Activated T-helper 1 cell treated with Interleukin-2 at 50 U/mL for 16 hours (primary cell): ENCODE results near the gene ENOX2.

Experiments
- DNase-seq: peaks from one replicate; pipeline ENCODE4 v3.0.0-alpha.2; 2020; ENCODE audit warnings: low read depth

The ENOX2 gene

GRCh38 chrX:130696542-130696941 lies 206.5 kb downstream of the ENOX2 start:
- no peak for DNase-seq

- DNase-seq = no peak
Observed at GRCh38 chrX:130695931-130696330, 207.1 kb downstream of the ENOX2 start.

- no peak for DNase-seq
Observed at GRCh38 chrX:130694983-130695382, 208.0 kb downstream of the ENOX2 start.

GRCh38 chrX:130691576-130691975 lies 211.4 kb downstream of the ENOX2 start:
- DNase-seq = no peak

- no peak for DNase-seq
Observed at GRCh38 chrX:130688360-130688759, 214.6 kb downstream of the ENOX2 start.

GRCh38 chrX:130682990-130683389 lies 220.0 kb downstream of the ENOX2 start:
- DNase-seq = no peak

- no peak for DNase-seq
Observed at GRCh38 chrX:130680164-130681035, 222.6 kb downstream of the ENOX2 start.

- DNase-seq = no peak
Observed at GRCh38 chrX:130676861-130677260, 226.1 kb downstream of the ENOX2 start.

- no peak for DNase-seq
Observed at GRCh38 chrX:130672214-130672613, 230.8 kb downstream of the ENOX2 start.

- no peak for DNase-seq
Observed at GRCh38 chrX:130669233-130669632, 233.8 kb downstream of the ENOX2 start.

- no peak for DNase-seq
Observed at GRCh38 chrX:130665263-130665662, 237.7 kb downstream of the ENOX2 start.

GRCh38 chrX:130658310-130658709 lies 244.7 kb downstream of the ENOX2 start:
- DNase-seq = no peak

- DNase-seq = no peak
Observed at GRCh38 chrX:130654409-130654950, 248.5 kb downstream of the ENOX2 start.

- no peak for DNase-seq
Observed at GRCh38 chrX:130652824-130653578, 250.0 kb downstream of the ENOX2 start.

GRCh38 chrX:130649738-130650137 lies 253.3 kb downstream of the ENOX2 start:
- no peak for DNase-seq

GRCh38 chrX:130647468-130647867 lies 255.5 kb downstream of the ENOX2 start:
- no peak for DNase-seq

- DNase-seq = no peak
Observed at GRCh38 chrX:130645955-130646583, 256.9 kb downstream of the ENOX2 start.

GRCh38 chrX:130637591-130637990 lies 265.4 kb downstream of the ENOX2 start:
- DNase-seq = no peak

- DNase-seq = no peak
Observed at GRCh38 chrX:130636277-130636676, 266.7 kb downstream of the ENOX2 start.

- DNase-seq = no peak
Observed at GRCh38 chrX:130631011-130631410, 272.0 kb downstream of the ENOX2 start.

- no peak for DNase-seq
Observed at GRCh38 chrX:130628516-130628915, 274.5 kb downstream of the ENOX2 start.

- no peak for DNase-seq
Observed at GRCh38 chrX:130626521-130626920, 276.5 kb downstream of the ENOX2 start.

- DNase-seq = no peak
Observed at GRCh38 chrX:130625386-130625785, 277.6 kb downstream of the ENOX2 start.
